HFF-Myc (cell line): Measurements from ENCODE around the gene HOXA11.

Experiments
- DNase-seq: peaks from one replicate; pipeline ENCODE4 v3.0.0-alpha.2; 2011; ENCODE audit warnings: low read depth; ENCODE audit errors: extremely low read depth
- H3K4me3 ChIP-seq: replicated peaks from 2 replicates; pipeline ENCODE4 v1.5.1; 2011; ENCODE audit warnings: low read depth, mild to moderate bottlenecking, control low read depth, low read length
- CTCF ChIP-seq: IDR thresholded peaks from 2 replicates; pipeline ENCODE4 v1.5.1; 2012; ENCODE audit warnings: mild to moderate bottlenecking, low read depth, low read length, control low read depth; ENCODE audit errors: missing control alignments

The HOXA11 gene

DNA sequence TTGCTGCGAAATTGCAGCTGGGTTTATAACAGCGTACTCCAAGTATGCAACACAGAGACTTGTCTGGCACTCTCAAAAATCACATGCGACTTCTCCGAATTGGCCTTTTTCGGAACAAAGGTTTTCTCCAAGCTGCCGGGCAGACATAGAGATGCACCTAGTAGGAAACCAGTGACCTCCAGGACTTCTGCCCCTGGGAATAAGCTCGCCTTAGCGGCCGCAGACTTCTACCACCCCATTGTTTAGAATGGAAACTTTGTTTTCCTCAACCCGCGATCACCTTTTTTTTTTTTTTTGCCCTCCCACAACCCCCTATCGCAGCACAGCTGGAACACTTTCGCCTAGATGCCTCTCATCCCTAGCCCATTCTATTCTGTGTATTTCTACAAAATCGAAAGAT, 6.0 kb downstream of the HOXA11 start:
- TF ChIP-seq CTCF: no peak
- DNase-seq: no peak
- peak overlapping the region; percentile 83 for H3K4me3 ChIP-seq

DNA sequence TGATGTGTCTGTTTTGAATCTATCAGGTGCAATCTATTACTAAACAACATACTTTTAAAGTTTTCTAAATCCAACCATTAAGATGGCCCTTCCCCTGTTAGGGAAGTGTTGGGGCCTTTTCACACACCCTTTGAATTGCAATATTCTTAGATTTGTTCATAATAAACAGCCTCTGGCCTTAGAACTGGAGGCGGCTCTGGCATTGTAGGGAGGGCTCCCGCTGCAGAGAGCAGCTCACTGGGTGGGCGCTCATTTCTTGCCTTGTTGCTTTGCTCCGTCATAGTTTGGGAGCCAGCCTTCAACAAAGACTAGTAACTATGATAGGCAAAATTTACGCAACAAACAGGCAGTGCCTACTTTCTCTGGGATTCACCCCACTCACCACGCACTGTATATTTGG, 6.7 kb downstream of the HOXA11 start:
- peak overlapping the region; percentile 83 for H3K4me3 ChIP-seq
- no peak for TF ChIP-seq CTCF
- no peak for DNase-seq

GRCh38 chr7:27177795-27178320, 7.2 kb downstream of the HOXA11 start:
- no peak for DNase-seq
- TF ChIP-seq CTCF: no peak
- peak overlapping the region; percentile 83 for H3K4me3 ChIP-seq

DNA sequence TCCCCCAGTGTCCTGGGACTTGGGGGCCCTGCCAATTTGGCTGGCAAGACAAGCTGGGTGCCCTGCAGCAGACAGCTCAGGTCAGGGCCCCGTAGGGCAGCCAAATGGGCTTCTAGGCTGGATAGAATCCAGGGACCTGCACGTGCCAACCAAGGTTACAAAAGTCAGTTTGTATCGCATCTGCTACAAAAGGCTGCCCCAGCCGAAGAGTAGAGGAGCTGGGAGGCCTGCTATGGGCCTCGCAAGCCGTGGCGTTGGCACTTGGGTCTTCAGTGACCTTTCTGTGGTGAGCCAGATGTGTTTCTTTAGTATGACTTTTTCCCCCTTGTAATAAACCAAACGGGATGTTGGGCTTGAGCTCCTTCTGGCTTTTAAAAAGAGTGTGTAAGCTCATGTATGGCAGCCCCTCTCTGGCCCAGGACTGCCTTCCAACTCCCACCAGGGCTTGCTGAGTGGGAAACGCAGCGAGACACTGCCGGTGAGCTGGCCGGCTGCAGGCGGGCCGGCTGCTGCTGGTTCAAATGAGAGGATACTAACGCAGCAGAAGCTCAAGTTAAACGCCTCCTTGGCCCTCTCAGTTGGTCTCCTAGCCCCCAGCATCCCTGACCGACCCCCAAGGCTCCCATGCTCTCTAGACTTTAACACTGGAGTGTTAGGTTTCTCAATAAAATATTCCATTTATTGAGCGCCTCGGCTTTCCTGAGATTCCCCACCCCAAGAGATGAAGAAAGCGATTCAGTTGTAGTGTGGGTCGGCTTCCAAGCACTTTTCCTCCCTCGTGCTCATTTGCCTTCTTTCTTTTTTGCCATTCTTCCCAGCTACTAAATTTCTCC, 7.9 kb downstream of the HOXA11 start:
- DNase-seq: no peak
- H3K4me3 ChIP-seq: peak overlapping the region; percentile 83
- no peak for TF ChIP-seq CTCF

- peak overlapping the region; percentile 83 for H3K4me3 ChIP-seq
- DNase-seq: no peak
- TF ChIP-seq CTCF: no peak
Observed at GRCh38 chr7:27176524-27176845, 8.5 kb downstream of the HOXA11 start.

- DNase-seq: no peak
Observed at GRCh38 chr7:27175626-27176523, 9.2 kb downstream of the HOXA11 start.

More at GRCh38 chr7:27175626-27176523, 9.2 kb downstream of the HOXA11 start:
- no peak for TF ChIP-seq CTCF
- H3K4me3 ChIP-seq: peak overlapping the region; percentile 83
